GM18508 (cell line): ENCODE measurements around the gene FSTL5.
"Not testable (repeated sequence)": the region's sequence is repeated elsewhere in the genome, so short reads cannot be mapped to it uniquely, and the experiment has no call there.

Experiments used
- ATAC-seq: cut with Tn5 transposase; IDR thresholded peaks from one replicate; pipeline ENCODE4 v1.9.1; 2021; ENCODE audit warnings: moderate number of reproducible peaks; ENCODE audit not compliant: insufficient read depth, unreplicated experiment

Gene FSTL5

GRCh38 chr4:162163892-162164759 is at the start of gene FSTL5:
Gene FSTL5, minus strand, starts transcription at chr4:162164000. Its CDS starts 52,604 bp downstream, at chr4:162111396.
- ATAC-seq = peak; percentile 94

- no peak for ATAC-seq
Measured at GRCh38 chr4:162209706-162210105, 45.9 kb upstream of the FSTL5 start.

GRCh38 chr4:162203478-162203877 is 39.7 kb upstream of the FSTL5 start:
- not testable (repeated sequence) for ATAC-seq

- no peak for ATAC-seq
Measured at GRCh38 chr4:162201673-162202072, 37.9 kb upstream of the FSTL5 start.

GRCh38 chr4:162170509-162170908 is 6.7 kb upstream of the FSTL5 start:
- ATAC-seq = no peak

- no peak for ATAC-seq
Measured at GRCh38 chr4:162164906-162165510, 1.2 kb upstream of the FSTL5 start.

- no peak for ATAC-seq
Measured at GRCh38 chr4:162162672-162163071, 1.1 kb downstream of the FSTL5 start.

GRCh38 chr4:162157241-162157640 is 6.6 kb downstream of the FSTL5 start:
- ATAC-seq = no peak

- ATAC-seq = no peak
Measured at GRCh38 chr4:162154862-162155540, 8.8 kb downstream of the FSTL5 start.

- ATAC-seq = no peak
Measured at GRCh38 chr4:162151850-162152249, 11.9 kb downstream of the FSTL5 start.

- ATAC-seq = no peak
Measured at GRCh38 chr4:162151386-162151785, 12.4 kb downstream of the FSTL5 start.

- ATAC-seq = no peak
Measured at GRCh38 chr4:162149644-162150043, 14.2 kb downstream of the FSTL5 start.

- no peak for ATAC-seq
Measured at GRCh38 chr4:162140051-162140683, 23.6 kb downstream of the FSTL5 start.

GRCh38 chr4:162139412-162139811 is 24.4 kb downstream of the FSTL5 start:
- no peak for ATAC-seq

GRCh38 chr4:162131256-162131655 is 32.5 kb downstream of the FSTL5 start:
- no peak for ATAC-seq

- no peak for ATAC-seq
Measured at GRCh38 chr4:162126729-162127128, 37.1 kb downstream of the FSTL5 start.

GRCh38 chr4:162117051-162117450 is 46.7 kb downstream of the FSTL5 start:
- no peak for ATAC-seq

- no peak for ATAC-seq
Measured at GRCh38 chr4:162116095-162116779, 47.6 kb downstream of the FSTL5 start.

GRCh38 chr4:162115333-162115732 is 48.5 kb downstream of the FSTL5 start:
- no peak for ATAC-seq

- ATAC-seq = no peak
Measured at GRCh38 chr4:162111078-162111477, 52.7 kb downstream of the FSTL5 start.
